DOHH2 (cell line): Measurements from ENCODE around the gene CCP110.

Experiments
- CTCF ChIP-seq: fragments of 200-600 bp; sonication (generic); IDR thresholded peaks from one replicate; pipeline ENCODE4 v1.5.1; 2014; ENCODE audit warnings: antibody characterized with exemption, mild to moderate bottlenecking, low read depth, low read length; ENCODE audit not compliant: poor library complexity, severe bottlenecking
- EZH2phosphoT487 ChIP-seq: fragments of 200-600 bp; sonication (generic); IDR thresholded peaks from 2 replicates; pipeline ENCODE4 v1.6.1; 2017; ENCODE audit warnings: borderline replicate concordance, mild to moderate bottlenecking, antibody characterized with exemption, low read length, moderate library complexity, mixed read lengths

GRCh38 chr16:19506965-19507364 lies 16.8 kb upstream of the CCP110 start:
- TF ChIP-seq CTCF (no peak), EZH2phosphoT487 (no peak)
